H1 (cell line): ENCODE results near the gene VPS26A.

Experiments
- ATF2 ChIP-seq: IDR thresholded peaks from 2 replicates; pipeline ENCODE4 v1.6.1; 2012; ENCODE audit warnings: low read length, inconsistent platforms
- CREB1 ChIP-seq: IDR thresholded peaks from 2 replicates; pipeline ENCODE4 v1.6.1; 2012; ENCODE audit warnings: inconsistent platforms
- POLR2A ChIP-seq, 2 experiments: IDR thresholded peaks; 1 replicate in 1 of 2; 2 replicates in 1 of 2; pipeline ENCODE4 v1.6.1; 2011; ENCODE audit warnings: low read depth in 2 of 2, low read length in 2 of 2, mild to moderate bottlenecking in 2 of 2; ENCODE audit errors: control extremely low read depth in 1 of 2
- TAF1 ChIP-seq: IDR thresholded peaks from 2 replicates; pipeline ENCODE4 v1.6.1; 2011; ENCODE audit warnings: mild to moderate bottlenecking, low read depth, low read length
- TF ChIP-seq, protein P1 (sequence below), 3 experiments: IDR thresholded peaks; 1 replicate in 2 of 3; 2 replicates in 1 of 3; pipeline versions ENCODE4 v1.5.1 to v1.6.1; 2011; ENCODE audit warnings: low read length in 3 of 3, mild to moderate bottlenecking in 3 of 3, inconsistent platforms in 2 of 3, low read depth in 1 of 3, moderate library complexity in 1 of 3; ENCODE audit not compliant: insufficient read depth in 1 of 3; ENCODE audit errors: control extremely low read depth in 1 of 3
- TF ChIP-seq, protein P2 (sequence below): IDR thresholded peaks from 2 replicates; pipeline ENCODE4 v1.6.1; 2011; ENCODE audit warnings: low read length, improper control_type of control experiment

GRCh38 chr10:69141304-69141703 lies 17.3 kb downstream of the VPS26A start:
- no peak for TF ChIP-seq ATF2
- no peak for TF ChIP-seq POLR2A (IDR thresholded peaks at IDR 0.05; ENCODE audit: control extremely low read depth in 1 of 2, low read depth in 2 of 2, low read length in 2 of 2)
- no peak for TF ChIP-seq TAF1
- TF ChIP-seq, protein P1, sequence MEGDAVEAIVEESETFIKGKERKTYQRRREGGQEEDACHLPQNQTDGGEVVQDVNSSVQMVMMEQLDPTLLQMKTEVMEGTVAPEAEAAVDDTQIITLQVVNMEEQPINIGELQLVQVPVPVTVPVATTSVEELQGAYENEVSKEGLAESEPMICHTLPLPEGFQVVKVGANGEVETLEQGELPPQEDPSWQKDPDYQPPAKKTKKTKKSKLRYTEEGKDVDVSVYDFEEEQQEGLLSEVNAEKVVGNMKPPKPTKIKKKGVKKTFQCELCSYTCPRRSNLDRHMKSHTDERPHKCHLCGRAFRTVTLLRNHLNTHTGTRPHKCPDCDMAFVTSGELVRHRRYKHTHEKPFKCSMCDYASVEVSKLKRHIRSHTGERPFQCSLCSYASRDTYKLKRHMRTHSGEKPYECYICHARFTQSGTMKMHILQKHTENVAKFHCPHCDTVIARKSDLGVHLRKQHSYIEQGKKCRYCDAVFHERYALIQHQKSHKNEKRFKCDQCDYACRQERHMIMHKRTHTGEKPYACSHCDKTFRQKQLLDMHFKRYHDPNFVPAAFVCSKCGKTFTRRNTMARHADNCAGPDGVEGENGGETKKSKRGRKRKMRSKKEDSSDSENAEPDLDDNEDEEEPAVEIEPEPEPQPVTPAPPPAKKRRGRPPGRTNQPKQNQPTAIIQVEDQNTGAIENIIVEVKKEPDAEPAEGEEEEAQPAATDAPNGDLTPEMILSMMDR (IDR thresholded peaks at IDR 0.05; ENCODE audit: control extremely low read depth in 1 of 3, insufficient read depth in 1 of 3, low read depth in 1 of 3, low read length in 3 of 3), result no peak
- TF ChIP-seq CREB1, result no peak
- TF ChIP-seq, protein P2, sequence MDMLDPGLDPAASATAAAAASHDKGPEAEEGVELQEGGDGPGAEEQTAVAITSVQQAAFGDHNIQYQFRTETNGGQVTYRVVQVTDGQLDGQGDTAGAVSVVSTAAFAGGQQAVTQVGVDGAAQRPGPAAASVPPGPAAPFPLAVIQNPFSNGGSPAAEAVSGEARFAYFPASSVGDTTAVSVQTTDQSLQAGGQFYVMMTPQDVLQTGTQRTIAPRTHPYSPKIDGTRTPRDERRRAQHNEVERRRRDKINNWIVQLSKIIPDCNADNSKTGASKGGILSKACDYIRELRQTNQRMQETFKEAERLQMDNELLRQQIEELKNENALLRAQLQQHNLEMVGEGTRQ, result no peak
